Raji (cell line): ENCODE data around the gene PPP1R16B.

ENCODE experiments used
- POLR2A ChIP-seq: IDR thresholded peaks from 2 replicates; pipeline ENCODE4 v1.6.1; 2011; ENCODE audit warnings: low read depth, low read length, control low read depth; ENCODE audit not compliant: insufficient read depth

Gene PPP1R16B

GRCh38 chr20:38829296-38829875 lies 23.9 kb downstream of the PPP1R16B start:
- no peak for TF ChIP-seq POLR2A

DNA sequence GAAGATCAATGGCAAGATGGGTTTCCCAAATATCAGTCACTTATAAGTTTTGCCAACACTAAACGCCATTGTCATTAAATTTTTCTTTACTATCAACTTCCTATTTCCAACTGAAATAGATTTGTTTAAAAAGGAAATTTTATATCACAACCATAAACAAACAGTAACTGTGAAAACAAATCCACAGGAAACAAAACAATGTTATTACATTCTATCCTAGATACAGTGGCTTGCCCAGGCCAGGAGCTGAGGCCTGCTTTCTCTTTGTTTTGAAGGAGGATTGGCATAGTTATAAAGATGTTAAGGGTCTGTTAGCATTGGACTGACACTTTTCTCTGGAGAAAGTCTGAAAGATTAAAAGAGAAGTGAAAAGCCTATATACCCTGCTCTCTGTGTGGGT lies 24.9 kb downstream of the PPP1R16B start:
- TF ChIP-seq POLR2A = no peak

DNA sequence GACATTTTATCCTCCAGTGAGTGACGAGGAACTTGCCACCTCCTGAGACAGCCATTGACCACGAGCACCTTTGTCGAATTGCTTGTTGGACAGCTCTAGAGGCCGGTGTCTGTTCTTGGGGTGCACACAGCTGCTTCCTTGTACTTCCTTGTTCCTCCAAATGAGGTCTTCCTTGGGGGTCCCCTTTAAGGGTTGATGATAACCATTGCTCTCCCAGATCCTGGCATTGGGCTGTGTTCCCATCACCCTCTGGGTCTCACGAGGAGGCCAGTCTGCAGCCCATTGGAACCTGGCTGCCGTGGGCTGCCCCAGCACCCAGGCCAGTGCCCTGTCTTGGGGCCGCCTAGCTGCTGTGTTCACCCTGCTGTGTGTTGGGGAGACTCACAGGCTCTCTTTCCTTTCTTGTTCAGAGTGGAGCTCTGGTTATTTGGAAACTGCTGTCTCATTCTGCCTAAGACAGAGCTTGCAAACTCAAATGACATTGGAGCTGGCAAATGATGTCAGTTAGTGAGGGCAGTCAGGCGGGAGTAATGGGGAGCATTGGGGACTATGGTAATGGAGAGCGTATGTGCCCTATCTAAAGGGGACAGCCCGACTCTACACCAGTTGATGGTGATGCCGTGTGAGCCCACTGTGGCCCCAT lies 25.7 kb downstream of the PPP1R16B start:
- no peak for TF ChIP-seq POLR2A

- TF ChIP-seq POLR2A = no peak
Observed at GRCh38 chr20:38831995-38832620, 26.6 kb downstream of the PPP1R16B start.

GRCh38 chr20:38833154-38833856 lies 27.8 kb downstream of the PPP1R16B start:
- TF ChIP-seq POLR2A = no peak

GRCh38 chr20:38833857-38834164 lies 28.3 kb downstream of the PPP1R16B start:
- no peak for TF ChIP-seq POLR2A

DNA sequence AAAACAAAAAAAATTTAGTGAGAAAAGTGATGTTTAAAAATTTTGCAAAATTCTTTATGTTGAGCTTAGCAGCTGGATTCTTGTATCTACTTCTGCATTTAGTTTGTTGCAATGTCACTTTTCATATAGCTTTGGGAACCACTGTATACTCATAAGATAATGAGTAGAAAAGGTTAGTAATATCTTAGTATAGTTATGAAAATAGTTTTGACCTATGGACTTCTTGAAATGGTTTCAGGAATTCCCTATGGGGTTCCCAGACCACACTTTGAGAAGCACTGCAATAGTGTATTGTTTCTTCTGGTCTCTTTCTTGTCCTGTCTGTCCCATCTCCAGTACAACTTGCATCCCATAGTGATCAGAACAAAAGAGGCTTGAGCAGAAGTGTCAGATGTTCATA lies 29.4 kb downstream of the PPP1R16B start:
- no peak for TF ChIP-seq POLR2A

GRCh38 chr20:38835792-38836191 lies 30.3 kb downstream of the PPP1R16B start:
- no peak for TF ChIP-seq POLR2A

DNA sequence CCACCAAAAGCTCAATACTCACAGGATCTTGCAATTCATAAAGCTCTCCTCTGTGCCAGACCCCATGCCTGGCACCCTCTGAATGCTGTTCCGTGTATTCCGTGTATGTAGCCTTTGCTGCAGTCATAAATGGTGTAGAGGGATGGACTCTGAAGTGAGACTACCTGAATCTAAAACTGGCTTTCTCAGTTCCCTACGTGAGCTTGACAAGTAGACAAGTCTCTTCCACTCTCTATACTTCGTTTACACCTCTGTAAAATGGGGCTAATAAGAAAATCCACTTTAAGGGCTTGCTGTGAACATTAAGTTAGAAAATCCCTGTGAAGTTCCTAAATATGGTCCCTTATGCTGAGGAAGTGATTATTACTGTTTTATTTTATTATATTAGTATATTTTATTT lies 31.5 kb downstream of the PPP1R16B start:
- no peak for TF ChIP-seq POLR2A

GRCh38 chr20:38838326-38838725 lies 32.8 kb downstream of the PPP1R16B start:
- no peak for TF ChIP-seq POLR2A

- TF ChIP-seq POLR2A = no peak
Observed at GRCh38 chr20:38839563-38839962, 34.1 kb downstream of the PPP1R16B start.

- no peak for TF ChIP-seq POLR2A
Observed at GRCh38 chr20:38840053-38840893, 34.8 kb downstream of the PPP1R16B start.

- no peak for TF ChIP-seq POLR2A
Observed at GRCh38 chr20:38840894-38841470, 35.5 kb downstream of the PPP1R16B start.

DNA sequence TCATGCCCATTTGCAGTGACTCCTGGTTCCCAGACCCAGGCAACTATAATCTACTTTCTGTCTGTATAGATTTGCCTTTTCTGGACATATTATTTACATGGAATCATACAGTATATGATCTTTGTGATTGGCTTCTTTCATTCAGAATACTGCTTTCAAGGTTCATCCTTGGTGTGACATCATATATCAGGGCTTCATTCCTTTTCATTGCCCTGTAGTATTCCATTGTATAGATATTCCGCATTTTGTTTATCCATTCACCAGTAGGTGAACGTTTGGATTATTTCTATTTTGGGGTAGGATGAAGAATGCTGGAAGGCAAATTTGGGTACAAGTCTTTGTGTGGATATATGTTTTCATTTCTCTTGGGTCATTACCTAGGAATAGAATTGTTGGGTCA lies 36.1 kb downstream of the PPP1R16B start:
- TF ChIP-seq POLR2A = no peak

DNA sequence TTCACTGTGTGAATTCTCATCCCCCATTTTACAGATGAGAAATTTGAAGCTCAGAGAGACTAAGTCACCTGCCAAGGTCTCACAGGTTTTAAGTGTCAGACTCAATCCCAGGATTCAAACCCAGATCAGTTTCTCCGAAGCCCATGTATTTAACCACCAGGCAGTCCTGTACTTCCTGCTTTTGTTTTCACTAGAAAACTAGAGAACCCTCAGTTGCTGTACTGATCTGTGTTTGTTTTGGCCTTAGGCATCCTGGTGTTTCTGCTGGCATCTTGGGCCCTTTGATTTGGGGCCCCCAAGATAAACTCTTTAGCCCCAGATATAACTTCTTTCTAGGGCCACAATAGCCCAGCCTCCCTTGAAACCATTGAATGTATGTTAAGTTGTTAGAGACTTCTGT lies 36.5 kb downstream of the PPP1R16B start:
- no peak for TF ChIP-seq POLR2A
